ENCODE data around the gene HACL1.

The HACL1 gene

DNA sequence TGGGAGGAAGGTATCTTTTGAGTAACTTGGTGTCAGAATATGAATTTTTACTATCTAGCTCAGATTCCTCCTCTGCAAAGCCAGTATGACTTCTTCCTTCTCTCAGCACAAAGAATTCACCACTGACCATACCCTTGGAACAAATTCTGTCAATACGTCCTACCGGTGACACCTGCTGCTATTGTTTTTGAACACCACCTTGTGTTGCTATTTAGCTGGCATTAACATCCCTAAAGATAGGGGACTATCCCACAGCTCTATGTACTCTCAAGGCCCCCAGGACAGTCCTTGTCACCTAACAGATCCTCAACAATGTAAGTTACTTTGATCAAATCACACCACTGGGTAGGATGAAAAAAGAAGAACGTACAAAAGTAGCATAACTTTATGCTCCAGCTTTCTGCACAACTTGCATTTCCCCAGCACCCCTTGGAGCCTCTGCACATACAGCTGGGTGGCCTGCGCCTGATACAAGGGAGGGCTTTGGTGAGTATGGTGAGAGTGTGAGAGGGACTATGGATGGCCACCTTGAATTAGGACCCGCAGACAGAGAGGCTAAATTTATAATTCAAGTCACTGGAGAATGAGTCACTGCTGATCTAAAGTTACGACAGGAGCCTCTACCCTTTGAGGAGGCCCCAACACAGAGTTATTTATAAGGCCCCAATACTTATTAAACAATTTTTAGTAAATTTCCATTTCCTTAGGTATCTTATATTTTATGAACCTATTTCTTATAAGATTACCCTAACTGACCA, 77.5 kb downstream of the HACL1 start:
- DNase-seq (ENCODE audit: low spot score) = no peak

DNA sequence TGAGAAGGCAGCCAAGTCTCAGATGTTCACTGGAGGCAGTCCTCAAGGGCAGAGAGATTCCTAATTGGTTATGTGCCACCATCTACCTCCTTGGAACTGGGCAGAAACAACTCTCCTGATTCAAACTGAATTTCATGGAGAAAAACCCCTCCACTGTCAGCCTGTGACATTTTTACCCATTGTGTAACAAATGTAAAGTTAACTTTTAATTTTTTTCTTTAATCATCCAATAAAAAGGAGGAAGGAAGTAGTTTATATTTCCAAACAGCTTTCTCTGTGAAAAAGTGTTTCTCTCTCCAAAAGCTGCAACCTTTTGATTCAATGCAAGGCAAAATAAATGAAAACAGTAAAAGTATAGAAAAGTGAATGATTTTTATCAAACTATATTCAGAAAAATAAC, 79.4 kb downstream of the HACL1 start:
- no peak for DNase-seq (ENCODE audit: low spot score)

DNA sequence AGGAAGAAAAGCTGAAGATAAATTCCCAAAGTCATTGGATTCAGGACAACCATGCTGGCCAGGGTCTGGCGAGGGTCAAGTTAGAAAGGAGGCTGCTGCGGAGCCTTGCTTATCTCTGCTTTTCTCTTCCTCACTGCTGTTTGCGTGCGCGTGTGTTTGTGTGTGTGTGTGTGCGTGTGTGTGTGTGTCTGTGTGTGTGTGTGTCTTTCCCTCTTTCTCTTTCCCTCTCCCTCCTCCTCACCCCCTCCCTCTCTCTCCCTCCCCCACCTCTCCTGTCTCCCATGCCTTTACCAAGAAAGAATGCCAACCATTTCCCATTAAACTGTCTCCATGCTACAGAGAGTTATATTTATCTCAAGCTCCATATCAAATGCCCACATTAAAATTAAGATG, 79.8 kb downstream of the HACL1 start, which contains the start of gene COLQ:
TSS of gene COLQ (minus strand) at position 134 of the 393 bp plus-strand sequence. CDS start at position 53, 81 bp downstream.
- no peak for DNase-seq (ENCODE audit: low spot score)

DNA sequence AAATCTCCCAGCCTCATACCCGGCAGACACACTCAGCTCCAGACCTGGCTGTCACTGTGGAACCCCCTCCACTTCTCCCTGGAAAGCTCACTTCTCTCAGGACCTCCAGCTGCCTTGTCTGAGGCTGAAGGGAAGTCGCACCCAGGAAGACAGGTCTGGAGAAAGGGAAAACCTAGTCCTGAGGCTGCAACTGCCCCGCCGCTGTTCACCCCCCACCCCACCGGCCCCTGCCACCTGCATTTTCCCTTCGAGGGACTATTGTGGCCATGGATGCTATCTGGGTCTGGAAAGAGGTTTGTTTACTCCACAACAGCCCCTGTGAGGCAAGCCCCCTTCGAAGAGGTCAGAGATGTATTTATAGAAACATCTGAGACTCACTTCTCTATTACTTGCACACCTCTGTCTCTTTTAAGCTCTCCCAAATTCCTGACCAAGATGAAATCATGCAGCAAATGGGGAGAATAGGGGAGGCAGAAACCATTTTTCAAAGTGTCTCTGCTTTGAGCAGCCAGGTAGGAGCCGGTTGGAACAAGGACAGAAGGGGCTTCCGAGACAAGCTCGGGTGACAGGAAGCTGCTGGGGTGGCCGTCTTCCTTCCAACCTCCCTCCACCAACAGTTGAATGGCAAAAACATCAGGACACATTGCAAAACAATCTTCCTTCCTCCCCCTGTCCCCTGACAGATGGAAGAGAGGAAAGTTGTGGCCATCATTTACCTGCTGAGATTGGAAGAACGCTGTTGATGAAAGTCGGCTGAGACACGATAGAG, 80.4 kb downstream of the HACL1 start:
- no peak for DNase-seq (ENCODE audit: low spot score)

DNA sequence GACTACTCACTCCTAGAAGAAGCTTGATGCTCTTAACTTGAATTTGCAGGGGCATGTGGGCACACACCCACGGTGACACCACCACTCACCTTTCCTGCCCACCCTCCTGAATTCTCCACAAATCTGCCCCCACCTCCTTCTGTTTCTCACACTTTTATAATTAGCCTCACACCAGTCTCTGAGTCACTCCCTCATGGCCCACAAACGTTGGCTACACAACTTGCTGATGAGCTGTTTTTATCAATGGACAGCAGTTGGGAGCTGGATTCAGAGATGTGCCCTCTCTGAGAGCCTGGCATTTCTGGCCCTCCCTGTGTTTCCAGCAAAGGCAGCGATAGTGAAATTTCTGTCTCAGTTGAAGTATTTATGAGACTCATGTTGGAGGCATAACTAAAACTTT, 81.2 kb downstream of the HACL1 start:
- DNase-seq (ENCODE audit: low spot score) = no peak

DNA sequence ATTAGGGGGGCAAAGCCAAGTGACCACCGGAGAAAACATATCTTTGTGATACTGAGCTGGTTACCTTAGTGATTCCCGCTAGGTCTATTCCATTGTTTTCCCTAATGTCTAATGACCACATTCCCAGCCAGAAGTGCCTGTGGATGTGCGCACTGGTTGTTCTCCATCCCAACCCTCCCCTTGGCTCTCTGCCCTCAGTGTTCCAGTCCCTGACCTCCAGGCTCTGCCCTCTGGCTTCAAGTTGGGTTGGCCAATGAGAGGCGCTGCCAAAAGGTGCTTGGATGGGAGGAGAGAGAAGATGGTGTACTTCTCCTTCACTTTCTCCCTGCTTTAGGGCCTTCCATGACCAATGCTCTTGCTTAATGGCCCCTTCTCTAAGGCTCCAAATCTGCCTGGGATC, 82.3 kb downstream of the HACL1 start:
- no peak for DNase-seq (ENCODE audit: low spot score)

DNA sequence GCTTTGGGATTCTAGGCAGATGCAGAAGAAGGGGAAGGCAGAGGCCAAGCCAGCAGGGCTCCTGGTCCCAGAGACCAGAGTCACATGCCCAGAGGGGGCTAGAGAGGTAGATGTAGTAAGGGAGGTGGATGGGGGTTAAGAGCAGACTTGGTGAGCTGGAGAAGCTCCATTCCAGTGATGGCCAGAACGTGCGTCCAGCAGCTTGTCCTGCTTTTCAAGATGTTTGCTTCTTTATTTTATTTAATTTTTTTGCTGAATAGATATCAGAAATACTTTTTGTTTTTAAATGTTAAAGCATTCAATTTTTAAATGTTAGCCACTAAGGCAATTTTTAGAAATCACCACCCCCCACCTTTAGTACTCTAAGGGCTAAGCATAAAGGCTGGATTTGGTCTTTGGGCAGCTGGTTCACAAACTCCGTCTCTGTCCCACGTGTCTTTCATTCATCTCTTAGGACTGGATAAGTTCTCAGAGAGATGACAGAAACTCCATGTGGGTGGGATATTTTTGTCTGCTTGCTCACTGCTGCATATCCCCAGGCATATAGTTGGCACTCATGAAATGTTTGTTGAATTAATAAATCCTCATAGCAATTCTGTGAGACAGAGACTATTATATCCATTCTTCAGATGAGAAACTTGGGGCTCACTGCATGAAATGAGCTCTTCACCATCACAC, 86.6 kb downstream of the HACL1 start:
- DNase-seq (ENCODE audit: low spot score) = no peak

DNA sequence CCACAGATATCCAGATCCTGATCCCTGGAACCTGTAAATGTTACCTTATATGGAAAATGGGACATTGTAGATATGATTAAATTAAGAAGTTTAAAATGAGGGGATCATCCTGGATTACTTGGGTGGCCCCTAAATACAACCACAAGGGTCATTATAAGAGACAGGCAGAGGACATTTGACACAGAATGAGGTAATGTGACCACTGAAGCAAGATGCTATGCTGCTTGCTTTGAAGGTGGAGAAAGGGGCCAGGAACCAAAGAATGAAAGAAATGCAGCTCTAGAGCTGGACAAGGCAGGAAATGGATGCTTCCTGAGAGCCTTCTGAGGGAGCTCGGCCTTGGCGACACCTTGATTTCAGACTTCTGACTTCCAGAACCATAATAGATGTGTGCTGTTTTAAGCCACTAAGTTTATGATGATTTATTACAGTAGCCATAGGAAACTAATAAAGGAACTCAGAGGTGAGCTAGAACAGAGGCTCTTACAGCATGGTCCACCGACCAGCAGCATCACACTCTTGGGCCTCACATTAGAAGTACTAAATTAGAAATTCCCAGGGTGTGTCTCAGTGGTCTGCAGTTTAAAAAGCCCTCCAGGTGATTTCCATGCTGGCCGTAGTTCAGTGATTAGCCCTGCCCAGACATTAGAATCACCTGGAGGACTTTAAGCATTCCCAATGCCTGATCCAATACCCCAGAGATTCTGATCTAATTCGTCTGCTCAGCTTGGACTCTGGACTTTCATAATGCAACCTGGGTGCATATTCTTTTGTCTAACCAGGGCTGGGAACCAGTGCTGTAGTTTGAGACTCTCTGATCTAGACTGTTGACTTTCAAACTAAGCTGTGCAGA, 87.3 kb downstream of the HACL1 start:
- DNase-seq (ENCODE audit: low spot score) = no peak

DNA sequence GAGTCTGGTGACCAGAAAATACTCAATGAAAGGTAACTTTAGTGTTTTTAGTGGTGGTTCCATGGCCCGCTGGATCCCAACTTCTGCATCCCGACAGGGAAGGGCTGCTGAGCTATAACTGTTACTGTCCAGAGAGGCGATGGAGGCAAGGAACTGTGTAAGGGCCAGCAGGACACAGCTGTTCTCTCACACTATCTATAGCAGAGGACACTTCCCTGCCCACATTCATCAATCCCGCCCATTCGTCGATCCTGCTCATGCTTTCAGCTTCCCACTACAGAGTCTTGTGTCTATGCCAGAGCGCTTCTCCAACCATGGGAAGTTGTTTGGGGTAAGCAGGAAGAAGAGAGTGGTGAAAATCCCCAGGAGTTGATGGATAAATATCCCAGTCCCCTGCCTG, 88.3 kb downstream of the HACL1 start:
- DNase-seq (ENCODE audit: low spot score) = no peak

DNA sequence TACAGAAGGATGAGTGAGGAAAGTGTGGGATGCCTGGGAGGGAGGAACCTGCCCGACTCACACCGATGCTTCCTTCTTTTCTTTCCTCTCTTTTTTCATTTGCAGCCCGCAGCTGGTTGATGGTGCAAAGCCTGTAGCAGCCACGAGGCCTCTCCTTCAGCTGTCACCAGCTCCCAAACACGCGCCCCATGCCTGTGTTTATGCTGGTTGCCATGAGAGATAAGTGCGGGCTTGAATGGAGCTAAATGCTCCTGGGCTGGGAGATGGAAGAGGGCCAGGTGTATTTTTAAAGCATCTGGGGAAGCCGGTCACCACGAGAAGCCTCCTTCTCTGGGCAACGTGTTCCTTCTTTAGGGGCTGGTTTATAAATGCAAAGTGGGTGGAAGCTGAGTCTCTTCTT, 89.2 kb downstream of the HACL1 start:
- no peak for DNase-seq (ENCODE audit: low spot score)

DNA sequence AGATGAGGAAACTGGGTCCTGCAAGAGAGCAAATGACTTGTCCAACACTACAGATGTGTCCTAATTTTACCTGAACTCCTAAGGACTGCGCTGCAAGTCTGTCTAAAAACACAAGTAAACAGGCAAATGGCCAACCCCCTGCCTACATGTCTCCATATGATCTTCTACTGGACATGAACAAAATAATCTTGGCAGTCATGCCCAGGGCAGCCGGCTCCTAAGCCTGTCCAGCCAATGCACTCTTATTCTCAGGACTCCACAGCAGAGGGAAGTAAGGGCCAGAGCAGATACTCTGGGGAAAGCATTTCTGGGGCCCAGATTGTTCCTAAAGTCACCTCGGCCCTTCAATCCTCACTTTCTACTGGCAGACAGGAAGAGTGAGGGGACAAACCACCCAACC, 90.2 kb downstream of the HACL1 start:
- no peak for DNase-seq (ENCODE audit: low spot score)
